EH (cell line): ENCODE results near the gene SPATA24.
"Not testable (repeated sequence)": the region's sequence is repeated elsewhere in the genome, so short reads cannot be mapped to it uniquely, and the experiment has no call there.

ENCODE experiments used
- DNase-seq: peaks from one replicate; pipeline ENCODE4 v3.0.0-alpha.2; 2015; ENCODE audit warnings: low read depth

The SPATA24 gene, protein sequence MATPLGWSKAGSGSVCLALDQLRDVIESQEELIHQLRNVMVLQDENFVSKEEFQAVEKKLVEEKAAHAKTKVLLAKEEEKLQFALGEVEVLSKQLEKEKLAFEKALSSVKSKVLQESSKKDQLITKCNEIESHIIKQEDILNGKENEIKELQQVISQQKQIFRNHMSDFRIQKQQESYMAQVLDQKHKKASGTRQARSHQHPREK

DNA sequence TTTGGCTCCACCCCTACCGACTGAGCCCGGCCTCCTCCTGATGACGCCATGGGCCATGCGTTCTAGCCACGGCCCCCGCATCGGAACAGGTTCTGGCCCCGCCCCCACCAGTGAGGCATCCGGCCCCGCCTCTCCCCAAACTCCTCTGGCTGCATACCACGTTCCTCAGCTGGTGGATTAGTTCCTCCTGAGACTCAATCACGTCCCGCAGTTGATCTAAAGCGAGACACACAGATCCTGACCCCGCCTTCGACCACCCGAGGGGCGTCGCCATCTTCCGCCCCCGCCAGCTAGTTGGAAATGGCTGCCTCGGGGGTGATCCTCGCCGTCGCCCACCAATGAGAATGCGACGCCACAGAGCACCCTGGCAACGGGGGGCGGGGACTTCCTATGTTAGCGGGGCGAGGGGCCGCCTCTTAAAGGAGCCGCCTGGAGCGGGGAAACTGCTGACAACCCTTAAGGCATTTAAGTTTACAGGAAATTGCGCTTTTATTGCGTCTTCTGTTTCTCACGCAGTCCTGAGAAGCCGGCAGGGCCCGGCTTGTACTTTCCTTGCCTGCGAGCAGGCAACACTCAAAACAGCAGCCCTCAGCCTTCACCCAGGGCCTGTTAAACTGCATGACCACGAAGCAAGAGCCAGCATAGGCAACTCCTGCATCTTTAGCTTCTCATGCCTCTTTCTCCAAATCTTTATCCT, at the start of gene SPATA24:
Gene SPATA24, minus strand, starts transcription at position 303 of the 697 bp plus-strand sequence. Its CDS starts 29 bp downstream, at position 274.
- DNase-seq = peak; percentile 99

DNA sequence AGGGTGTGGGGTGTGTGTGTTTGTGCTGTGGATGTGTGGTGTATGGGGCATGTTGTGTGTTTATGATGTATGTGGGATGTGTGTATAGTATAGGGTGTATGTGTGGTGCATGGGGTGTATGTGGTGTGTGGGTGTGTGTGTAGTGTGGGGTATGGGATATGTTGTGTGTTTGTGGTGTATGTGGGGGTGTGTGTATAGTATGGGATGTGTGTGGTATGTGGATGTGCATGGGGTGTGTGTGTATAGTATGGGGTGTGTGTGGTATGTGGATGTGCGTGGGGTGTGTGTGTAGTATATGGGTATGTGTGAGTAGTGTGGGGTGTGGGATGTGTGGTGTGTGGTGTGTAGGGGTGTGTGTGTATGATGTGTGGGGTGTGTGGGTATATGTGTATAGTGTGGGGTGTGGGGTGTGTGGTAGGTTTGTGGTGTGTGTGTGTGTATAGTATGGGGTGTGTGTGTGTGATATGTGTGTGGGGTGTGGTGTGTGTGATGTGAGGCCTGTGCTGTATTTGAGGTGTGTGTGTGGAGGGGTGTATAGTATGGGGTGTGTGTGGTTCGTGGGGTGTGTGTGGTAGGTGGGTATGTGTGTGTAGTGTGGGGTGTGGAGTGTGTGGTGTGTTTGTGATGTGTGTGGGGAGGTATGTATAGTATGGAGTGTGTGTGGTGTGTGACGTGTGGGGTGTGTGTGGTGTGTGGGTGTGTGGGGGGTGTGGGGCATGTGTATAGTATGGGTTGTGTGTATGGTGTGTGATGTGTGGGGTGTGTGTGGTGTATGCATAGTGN, 48.2 kb upstream of the SPATA24 start:
- DNase-seq = no peak

- no peak for DNase-seq
These were observed 47.3 kb upstream of the SPATA24 start for GRCh38 chr5:139451176-139451575.

GRCh38 chr5:139446956-139447779, 43.3 kb upstream of the SPATA24 start:
- peak; percentile 64 for DNase-seq

- DNase-seq = peak; percentile 89
These were observed 41.7 kb upstream of the SPATA24 start for GRCh38 chr5:139445325-139446170.

DNA sequence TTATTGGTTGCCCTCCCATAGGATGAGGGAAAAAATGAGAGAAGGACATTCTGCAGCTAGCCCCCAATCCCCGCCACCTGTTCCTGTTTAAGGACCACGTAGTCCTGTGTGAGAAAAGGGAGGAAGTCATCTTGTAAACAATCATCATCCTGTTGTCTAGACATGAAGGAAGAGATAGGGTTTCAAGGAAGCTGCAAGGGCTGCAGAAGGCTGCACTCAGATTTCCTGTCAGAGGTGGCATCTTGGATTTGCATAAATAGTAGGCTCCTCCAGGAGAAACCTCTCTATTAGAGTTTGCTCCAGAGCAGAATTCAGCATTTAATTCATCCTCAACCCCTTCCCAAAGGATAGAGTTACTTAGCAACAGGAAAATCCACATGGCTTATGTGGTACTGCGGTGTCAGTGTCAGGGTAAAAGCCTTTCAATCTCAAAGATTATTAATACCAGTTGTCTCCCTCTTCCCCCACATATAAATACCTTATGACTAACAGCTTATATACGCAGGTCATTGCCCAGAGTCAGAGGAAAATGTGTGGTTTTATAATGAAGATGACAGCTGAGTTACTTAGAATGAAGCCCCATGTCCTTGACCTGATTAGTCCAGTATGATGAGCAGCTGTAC, 40.1 kb upstream of the SPATA24 start:
- peak; percentile 94 for DNase-seq

GRCh38 chr5:139440416-139440815, 36.5 kb upstream of the SPATA24 start:
- DNase-seq = not testable (repeated sequence)

GRCh38 chr5:139439013-139439903, 35.4 kb upstream of the SPATA24 start, which contains the start of gene DNAJC18:
TSS of gene DNAJC18 (minus strand) at chr5:139439525. CDS start at chr5:139439445, 80 bp downstream.
- peak; percentile 91 for DNase-seq

DNA sequence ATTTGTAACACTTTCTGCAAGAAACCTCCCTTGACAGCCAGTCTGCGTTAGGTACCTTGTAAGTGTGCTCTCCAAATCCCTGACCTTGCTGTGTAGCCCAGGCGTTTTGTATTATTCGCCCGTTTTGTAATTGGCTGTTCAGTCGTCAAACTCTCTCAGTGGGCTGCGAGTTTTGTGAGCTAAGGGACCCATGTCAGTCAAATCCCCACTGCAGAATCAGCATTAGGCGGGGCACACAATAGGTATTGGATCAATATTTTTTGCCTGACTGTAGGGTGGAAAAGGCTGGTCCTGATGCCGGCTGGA, 34.8 kb upstream of the SPATA24 start:
- no peak for DNase-seq

DNA sequence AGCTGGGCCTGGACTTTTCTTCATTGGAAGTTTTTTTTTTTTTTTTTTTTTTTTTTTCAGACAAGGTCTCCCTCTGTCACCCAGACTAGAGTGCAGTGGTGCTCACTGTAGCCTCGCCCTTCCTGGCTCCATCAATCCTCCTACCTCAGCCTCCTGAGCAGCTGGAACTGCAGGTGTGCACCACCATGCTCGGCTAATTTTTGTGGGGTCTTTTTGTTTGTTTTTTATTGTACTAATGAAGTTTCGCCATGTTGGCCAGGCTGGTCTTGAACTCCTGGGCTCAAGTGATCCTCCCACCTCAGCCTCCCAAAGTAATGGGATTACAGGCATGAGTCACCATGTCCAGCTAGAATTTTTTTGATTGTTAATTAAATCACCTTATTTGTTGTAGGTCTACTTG, 31.8 kb upstream of the SPATA24 start:
- DNase-seq = no peak

DNA sequence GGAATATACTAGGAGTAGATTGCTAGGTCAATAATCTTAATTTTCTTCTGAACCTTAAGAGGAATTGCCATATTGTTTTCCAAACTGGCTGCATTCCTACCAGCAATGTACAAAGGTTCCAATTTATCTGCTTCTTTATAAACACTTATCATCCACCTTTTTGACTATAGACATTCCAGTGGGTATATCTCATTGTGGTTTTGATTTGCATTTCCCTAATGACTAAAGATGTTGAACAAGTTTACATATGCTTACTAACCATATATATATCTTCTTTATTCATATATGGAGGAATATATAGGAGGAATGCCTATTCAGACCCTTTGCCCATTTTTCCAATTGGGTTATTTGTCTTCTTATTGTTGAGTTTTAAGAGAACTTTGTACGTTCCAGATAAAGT, 27.8 kb upstream of the SPATA24 start:
- no peak for DNase-seq

- no peak for DNase-seq
These were observed 26.1 kb upstream of the SPATA24 start for GRCh38 chr5:139430015-139430414.

DNA sequence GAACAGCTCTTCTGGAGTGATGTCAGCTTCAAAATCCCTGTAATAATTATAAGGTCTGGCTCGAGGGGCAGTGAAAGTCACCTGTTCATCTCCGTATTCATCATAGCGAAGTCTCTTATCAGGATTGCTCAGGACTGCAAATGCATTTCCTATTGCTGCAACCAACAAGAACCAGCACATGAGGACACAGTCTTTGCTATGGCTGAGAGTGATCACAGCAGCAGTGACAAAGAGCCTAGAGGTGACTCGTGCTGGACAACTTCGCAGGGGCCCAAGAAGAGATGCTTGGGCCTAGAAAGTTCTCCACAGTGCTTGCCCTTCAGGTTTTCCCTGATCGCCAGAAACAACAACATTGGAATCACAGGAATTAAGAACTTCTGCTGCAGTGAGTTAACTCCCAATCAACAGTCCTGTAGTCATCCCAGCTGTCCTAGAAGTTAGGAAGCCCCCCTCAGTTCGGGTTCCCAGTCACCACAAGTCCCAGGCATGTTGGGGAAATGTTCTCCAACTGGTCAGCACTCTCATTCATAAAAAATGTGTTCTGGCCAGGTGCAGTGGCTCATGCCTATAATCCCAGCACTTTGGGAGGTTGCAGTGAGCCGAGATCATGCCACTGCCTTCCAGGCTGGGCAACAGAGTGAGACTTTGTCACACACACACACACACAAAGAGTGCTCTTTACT, 22.5 kb upstream of the SPATA24 start:
- DNase-seq = peak; percentile 97

DNA sequence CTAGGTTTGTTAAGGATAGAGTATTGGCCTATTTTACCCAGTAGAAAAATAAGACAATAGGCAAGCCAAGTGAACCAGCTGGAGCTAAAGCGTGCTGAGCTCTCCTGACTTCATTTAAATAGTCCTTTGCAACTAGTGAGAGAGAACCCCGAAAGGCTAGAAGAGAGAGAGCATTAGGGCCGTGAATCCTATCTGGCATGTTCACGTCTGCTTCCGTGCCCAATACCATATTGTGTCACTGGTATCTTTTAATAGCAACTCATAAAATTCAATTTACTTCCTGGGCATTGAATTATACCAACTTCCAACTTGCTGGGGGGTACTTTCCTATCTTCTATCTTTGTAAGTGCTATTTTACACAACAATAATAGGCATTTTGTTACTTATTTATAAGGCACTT, 21.6 kb upstream of the SPATA24 start:
- no peak for DNase-seq

- peak; percentile 78 for DNase-seq
These were observed 18.5 kb upstream of the SPATA24 start for GRCh38 chr5:139422307-139422893.

DNA sequence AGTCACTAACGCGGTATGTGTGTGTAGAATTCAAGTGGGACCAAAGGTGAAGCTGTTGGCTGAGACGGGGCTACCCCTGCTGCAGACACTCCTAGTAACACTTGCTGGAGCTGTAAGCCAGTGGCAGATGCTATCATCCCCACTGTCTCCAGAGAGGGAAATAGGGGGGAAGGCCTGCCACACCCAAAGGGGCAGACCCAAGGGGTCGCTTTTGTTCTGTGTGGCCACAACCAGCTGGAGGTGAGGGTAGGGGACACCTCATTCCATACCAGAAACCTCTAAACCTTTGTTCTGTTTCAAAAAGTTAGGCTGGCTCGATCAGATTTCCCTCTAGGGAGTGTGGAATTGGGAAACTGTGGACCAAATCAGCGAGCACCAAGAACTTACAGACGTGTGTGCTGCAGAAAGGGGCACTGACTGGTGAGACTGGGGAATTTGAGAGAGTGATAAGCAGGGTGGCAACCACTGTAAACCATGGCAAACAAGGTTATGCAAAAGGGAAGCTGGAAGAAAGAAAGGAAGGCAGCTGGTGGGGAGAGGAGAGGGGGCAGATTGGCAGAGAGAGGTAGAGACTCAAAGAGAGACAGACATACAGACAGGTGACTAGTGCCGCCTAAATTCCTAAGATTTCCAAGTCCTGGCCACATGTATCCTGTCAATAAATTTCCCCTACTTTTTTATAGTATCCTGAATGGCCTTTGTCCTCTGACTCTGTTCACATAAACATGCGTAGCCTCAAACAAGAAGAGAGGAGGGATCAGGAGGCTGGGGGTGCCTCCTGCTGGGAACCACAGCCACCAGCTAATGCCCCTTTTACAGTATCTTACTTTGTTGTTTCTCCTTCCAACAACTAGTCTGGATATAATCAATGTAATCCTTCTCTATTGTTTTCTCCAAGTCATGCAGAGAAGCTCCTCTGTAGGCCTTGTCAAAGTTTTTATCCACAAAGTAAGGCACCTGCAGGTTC, 15.6 kb upstream of the SPATA24 start:
- no peak for DNase-seq

DNA sequence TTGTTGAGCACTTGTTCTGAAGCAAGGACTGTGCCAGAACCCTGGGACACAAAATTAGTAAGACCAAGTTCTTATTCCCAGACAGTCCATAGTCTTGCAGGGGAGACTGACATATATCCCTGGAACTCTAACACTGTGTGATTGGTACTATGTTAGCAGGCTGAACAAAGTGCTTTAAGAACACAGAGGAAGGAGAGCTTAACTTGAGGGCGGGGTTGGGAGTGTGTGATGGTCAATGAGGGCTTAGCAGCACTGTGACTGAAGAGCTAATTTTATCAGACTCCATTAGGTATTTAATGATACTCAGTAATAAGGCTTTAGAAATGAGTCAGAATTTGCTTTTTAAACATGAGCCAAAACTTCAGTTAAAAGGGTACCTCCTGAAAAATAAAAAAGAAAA, 14.9 kb upstream of the SPATA24 start:
- DNase-seq = no peak

- peak; percentile 63 for DNase-seq
These were observed 13.3 kb upstream of the SPATA24 start for GRCh38 chr5:139417214-139417613.
